Mesothelial cell of epicardium (in vitro differentiated cells): ENCODE data around the gene PEX26. TPM values are rescaled to one million over a fixed set of nuclear protein-coding genes. Genes with fewer than 3 reads are reported as not detected.
"Not testable (repeated sequence)": the region's sequence is repeated elsewhere in the genome, so short reads cannot be mapped to it uniquely, and the experiment has no call there.

Source experiments
- DNase-seq, 2 experiments: peaks; one replicate each; pipeline ENCODE4 v3.0.0; 2021; ENCODE audit warnings: low spot score in 2 of 2; ENCODE audit not compliant: unreplicated experiment in 2 of 2
- H3K27ac Mint-ChIP-seq: 2 replicates; pipeline ENCODE4 v1.8.0; 2021; ENCODE audit warnings: mixed read lengths
- H3K27me3 Mint-ChIP-seq: 2 replicates; pipeline ENCODE4 v1.8.0; 2021; ENCODE audit warnings: low read depth, mixed read lengths
- H3K36me3 Mint-ChIP-seq: 2 replicates; pipeline ENCODE4 v1.8.0; 2021; ENCODE audit warnings: mixed read lengths
- H3K4me1 Mint-ChIP-seq: 2 replicates; pipeline ENCODE4 v1.8.0; 2021; ENCODE audit warnings: mixed read lengths
- H3K4me3 Mint-ChIP-seq: 2 replicates; pipeline ENCODE4 v1.8.0; 2021; ENCODE audit warnings: mild to moderate bottlenecking, moderate library complexity, mixed read lengths
- H3K9me3 Mint-ChIP-seq: 2 replicates; pipeline ENCODE4 v1.8.0; 2021; ENCODE audit warnings: mixed read lengths
- CTCF ChIP-seq: fragments of 200-600 bp; sonication (generic); IDR thresholded peaks from one replicate; pipeline ENCODE4 v1.5.0; 2021; ENCODE audit warnings: antibody characterized with exemption; ENCODE audit not compliant: unreplicated experiment
- total RNA-seq: library from RNA; stranded (reverse); gene quantifications from 3 replicates; pipeline ENCODE4 v1.2.1, GENCODE V29; 2021

The PEX26 gene
- total RNA-seq, 1 donor from 2014 or later = 38.3 TPM

DNA sequence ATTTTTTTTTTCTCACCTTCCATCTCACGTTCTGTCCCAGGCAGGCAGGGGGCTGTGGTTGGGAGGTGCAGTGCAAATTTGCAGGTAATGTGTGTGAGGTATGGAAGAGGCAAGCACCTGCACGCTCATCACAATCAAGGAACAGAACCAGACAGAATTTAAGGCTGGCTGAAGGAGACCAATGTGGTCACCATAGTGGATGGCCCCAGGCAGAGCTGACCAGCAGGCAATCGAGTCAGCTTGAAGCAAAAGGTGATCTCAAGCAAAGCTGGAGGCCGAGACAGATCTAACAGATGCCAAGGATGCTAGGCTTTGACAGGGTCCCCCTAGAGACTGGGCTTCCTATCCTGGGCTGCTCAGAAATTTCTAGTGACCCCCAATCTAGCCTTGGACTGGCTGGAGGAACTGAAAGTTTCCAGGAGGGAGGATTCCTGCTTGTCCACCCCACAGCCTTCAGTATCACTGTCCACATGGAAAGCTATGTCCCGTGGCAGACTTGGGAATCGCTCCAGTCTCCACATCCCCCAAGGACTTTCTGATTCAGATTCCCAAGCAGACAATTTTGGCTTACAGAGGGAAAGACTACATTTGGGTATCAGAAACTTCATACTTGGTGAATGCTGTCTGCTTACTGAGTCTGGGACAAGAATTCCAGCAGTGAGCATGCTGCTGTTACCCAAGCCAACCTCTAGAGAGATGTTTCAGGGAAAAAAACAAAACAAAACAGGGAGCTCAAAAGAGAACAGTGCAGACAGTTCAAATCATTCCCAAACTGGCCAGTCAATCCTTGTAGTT, 44.4 kb upstream of the PEX26 start:
- H3K27me3 Mint-ChIP-seq = peaks cover 2% of the 10 kb centered on the region
- no peak for TF ChIP-seq CTCF
- no peaks in the 10 kb centered on the region for H3K36me3 Mint-ChIP-seq
- H3K9me3 Mint-ChIP-seq = no peaks in the 10 kb centered on the region
- peaks cover 32% of the 10 kb centered on the region for H3K4me1 Mint-ChIP-seq
- DNase-seq = no peak
- H3K27ac Mint-ChIP-seq = peak overlapping the region; percentile 7
- no peak overlapping the region for H3K4me3 Mint-ChIP-seq

- no peak overlapping the region for H3K4me3 Mint-ChIP-seq
- H3K27ac Mint-ChIP-seq = no peak overlapping the region
- no peaks in the 10 kb centered on the region for H3K36me3 Mint-ChIP-seq
- no peaks in the 10 kb centered on the region for H3K9me3 Mint-ChIP-seq
- no peak for TF ChIP-seq CTCF
- peaks cover 32% of the 10 kb centered on the region for H3K4me1 Mint-ChIP-seq
- DNase-seq = no peak
- peaks cover 2% of the 10 kb centered on the region for H3K27me3 Mint-ChIP-seq
Observed at GRCh38 chr22:18034076-18034475, 43.7 kb upstream of the PEX26 start.

- DNase-seq = no peak
- no peak for TF ChIP-seq CTCF
- no peak overlapping the region for H3K4me3 Mint-ChIP-seq
- H3K4me1 Mint-ChIP-seq = peaks cover 32% of the 10 kb centered on the region
- H3K27ac Mint-ChIP-seq = peak overlapping the region; percentile 30
- no peaks in the 10 kb centered on the region for H3K27me3 Mint-ChIP-seq
- H3K36me3 Mint-ChIP-seq = no peaks in the 10 kb centered on the region
- H3K9me3 Mint-ChIP-seq = no peaks in the 10 kb centered on the region
Observed at GRCh38 chr22:18035751-18036150, 42.0 kb upstream of the PEX26 start.

DNA sequence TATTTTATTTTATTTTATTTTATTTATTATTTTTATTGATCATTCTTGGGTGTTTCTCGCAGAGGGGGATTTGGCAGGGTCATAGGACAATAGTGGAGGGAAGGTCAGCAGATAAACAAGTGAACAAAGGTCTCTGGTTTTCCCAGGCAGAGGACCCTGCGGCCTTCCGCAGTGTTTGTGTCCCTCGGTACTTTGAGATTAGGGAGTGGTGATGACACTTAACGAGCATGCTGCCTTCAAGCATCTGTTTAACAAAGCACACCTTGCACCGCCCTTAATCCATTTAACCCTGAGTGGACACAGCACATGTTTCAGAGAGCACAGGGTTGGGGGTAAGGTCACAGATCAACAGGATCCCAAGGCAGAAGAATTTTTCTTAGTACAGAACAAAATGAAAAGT, 36.9 kb upstream of the PEX26 start:
- not testable (repeated sequence) for H3K9me3 Mint-ChIP-seq, DNase-seq, H3K27me3 Mint-ChIP-seq, H3K27ac Mint-ChIP-seq, H3K36me3 Mint-ChIP-seq, H3K4me1 Mint-ChIP-seq, H3K4me3 Mint-ChIP-seq

DNA sequence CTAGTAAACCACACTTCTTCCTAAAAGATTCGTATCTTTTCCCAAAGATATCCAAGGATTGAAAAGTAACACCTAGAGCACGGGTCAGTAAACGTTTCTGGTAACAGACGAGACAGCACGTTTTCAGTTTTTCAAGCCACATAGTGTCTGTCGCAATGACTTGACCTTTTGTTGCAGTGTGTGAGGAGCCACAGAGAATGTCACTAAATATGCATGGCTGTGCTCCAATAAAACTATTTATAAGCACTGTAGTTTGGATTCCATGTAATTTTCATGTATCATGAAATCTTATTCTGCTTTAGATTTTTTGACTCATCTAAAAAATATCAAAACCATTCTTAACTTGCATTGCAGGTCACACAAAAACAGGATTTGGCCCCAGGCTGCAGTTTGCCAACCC, 35.1 kb upstream of the PEX26 start:
- TF ChIP-seq CTCF = no peak
- no peaks in the 10 kb centered on the region for H3K27me3 Mint-ChIP-seq
- H3K9me3 Mint-ChIP-seq = peaks cover 3% of the 10 kb centered on the region
- H3K4me3 Mint-ChIP-seq = no peak overlapping the region
- no peak overlapping the region for H3K27ac Mint-ChIP-seq
- H3K4me1 Mint-ChIP-seq = no peaks in the 10 kb centered on the region
- DNase-seq = no peak
- H3K36me3 Mint-ChIP-seq = no peaks in the 10 kb centered on the region

DNA sequence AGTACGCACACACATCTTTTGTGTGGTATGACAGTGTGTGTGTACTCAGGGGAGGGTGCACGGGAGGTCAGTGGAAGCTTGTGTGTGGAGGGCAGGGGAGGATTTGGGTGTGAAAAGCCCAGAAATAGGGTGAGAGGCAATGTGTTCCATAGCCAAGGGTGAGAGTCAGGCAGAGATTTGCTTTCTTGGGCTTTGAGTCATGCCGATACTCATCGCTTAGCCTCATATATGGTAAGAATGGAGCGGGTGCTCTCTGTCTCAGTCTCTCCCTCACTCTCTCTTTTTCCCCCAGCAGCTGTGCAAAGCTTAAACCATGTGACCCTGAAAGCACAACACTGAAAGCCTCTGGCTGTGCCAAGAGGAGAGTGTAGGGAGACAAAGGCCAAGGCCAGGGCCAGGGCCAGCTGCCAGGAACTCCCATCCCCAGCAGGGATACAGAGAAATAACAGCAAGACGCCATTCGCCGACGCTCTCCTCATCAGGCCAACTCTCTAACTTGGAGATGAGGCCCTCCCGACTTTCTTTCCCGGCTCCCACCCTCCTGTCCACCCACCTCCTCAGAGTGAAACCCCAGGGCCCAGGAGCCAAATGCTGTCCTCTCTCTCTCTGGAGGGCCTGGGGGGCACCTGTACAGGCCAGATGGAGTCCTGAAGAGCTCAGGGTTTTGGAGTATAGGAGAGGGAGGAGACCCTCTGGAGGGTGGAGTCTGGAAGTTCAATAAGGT, 33.1 kb upstream of the PEX26 start:
- TF ChIP-seq CTCF = no peak
- Mint-ChIP-seq H3K27me3 (no peaks in the 10 kb centered on the region), H3K9me3 (peaks cover 3% of the 10 kb centered on the region), H3K4me1 (no peaks in the 10 kb centered on the region), H3K4me3 (no peak overlapping the region), H3K36me3 (no peaks in the 10 kb centered on the region), H3K27ac (no peak overlapping the region)
- DNase-seq = no peak
